Neuron (in vitro differentiated cells): ENCODE results near the gene PRADC1.
"Not testable (repeated sequence)": the region's sequence is repeated elsewhere in the genome, so short reads cannot be mapped to it uniquely, and the experiment has no call there.

Experiments used
- H2AFZ ChIP-seq: one replicate; pipeline ENCODE4 v1.6.1; 2013; ENCODE audit warnings: low read depth, mild to moderate bottlenecking, inconsistent platforms, low read length, moderate library complexity
- H3K27me3 ChIP-seq: one replicate; pipeline ENCODE4 v1.6.1; 2013; ENCODE audit warnings: low read length; ENCODE audit not compliant: insufficient read depth
- H3K36me3 ChIP-seq: one replicate; pipeline ENCODE4 v1.6.1; 2013; ENCODE audit warnings: low read length; ENCODE audit not compliant: insufficient read depth
- H3K4me1 ChIP-seq: one replicate; pipeline ENCODE4 v1.6.1; 2013; ENCODE audit warnings: low read length; ENCODE audit not compliant: insufficient read depth
- H3K4me3 ChIP-seq: 2 replicates; pipeline ENCODE4 v1.5.1; 2013; ENCODE audit warnings: mild to moderate bottlenecking, low read length, moderate library complexity
- H3K9me3 ChIP-seq: one replicate; pipeline ENCODE4 v1.6.1; 2013; ENCODE audit warnings: low read length

PRADC1 gene

GRCh38 chr2:73263540-73264331 lies 30.7 kb upstream of the PRADC1 start:
- H3K9me3 ChIP-seq, result no peaks in the 10 kb centered on the region
- H3K4me1 ChIP-seq, result no peaks in the 10 kb centered on the region
- no peaks in the 10 kb centered on the region for H3K27me3 ChIP-seq
- H2AFZ ChIP-seq, result no peak overlapping the region
- H3K36me3 ChIP-seq, result peaks cover 5% of the 10 kb centered on the region
- H3K4me3 ChIP-seq, result no peak overlapping the region

DNA sequence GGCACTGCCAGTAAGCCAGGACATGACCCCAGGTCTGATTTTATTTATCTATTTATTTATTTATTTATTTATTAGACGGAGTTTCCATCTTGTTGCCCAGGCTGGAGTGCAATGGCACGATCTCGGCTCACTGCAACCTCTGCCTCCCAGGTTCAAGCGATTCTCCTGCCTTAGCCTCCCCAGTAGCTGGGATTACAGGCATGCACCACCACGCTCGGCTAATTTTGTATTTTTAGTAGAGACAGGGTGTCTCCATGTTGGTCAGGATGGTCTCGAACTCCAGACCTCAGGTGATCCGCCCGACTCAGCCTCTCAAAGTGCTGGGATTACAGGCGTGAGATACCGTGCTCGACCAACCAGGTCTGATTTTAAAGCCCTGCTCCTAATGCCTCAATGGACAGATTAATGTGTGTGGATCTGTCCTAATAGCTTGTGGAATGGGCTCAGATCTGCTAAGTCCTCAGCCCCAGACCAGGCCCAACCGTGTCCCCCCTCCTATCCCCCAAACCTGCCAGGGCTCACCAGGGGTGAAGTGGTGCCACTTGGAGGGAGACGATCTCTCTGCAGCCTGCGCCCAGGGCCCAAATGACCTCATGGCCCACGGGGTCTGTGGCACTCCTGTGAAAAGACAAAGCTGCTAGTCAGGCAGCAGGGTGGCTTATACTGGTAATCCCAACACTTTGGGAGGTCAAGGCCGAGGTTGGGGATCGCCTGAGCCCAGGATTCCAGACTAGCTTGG lies 29.8 kb upstream of the PRADC1 start:
- H3K4me1 ChIP-seq, H2AFZ ChIP-seq, H3K36me3 ChIP-seq, H3K4me3 ChIP-seq, H3K9me3 ChIP-seq, H3K27me3 ChIP-seq: not testable (repeated sequence)

DNA sequence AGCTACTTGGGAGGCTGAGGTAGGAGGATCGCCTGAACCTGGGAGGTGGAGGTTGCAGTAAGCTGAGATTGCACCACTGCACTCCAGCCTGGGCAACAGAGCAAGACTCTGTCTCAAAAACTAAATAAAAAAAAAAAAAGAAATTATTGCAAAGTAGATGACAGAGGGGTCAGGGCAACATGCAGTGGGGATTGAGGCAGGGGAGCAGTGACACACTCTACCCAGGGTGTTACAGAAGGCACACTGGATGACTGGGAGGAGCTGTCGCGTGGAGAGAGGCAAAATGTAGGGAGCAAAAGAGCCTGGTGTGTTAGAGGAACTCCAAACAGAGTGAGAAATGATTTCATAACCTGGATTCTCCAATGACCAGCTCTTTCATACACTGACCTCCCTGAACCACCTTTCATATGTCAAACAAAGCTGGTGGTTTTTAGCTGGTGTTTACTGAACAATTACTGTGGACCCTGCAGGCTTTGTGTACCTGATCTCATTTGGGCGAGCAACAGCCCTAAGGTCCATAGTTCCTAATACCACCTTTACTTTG lies 29.1 kb upstream of the PRADC1 start:
- no peak overlapping the region for H3K4me3 ChIP-seq
- H3K27me3 ChIP-seq, result no peaks in the 10 kb centered on the region
- no peaks in the 10 kb centered on the region for H3K4me1 ChIP-seq
- no peak overlapping the region for H2AFZ ChIP-seq
- no peaks in the 10 kb centered on the region for H3K9me3 ChIP-seq
- H3K36me3 ChIP-seq, result peaks cover 9% of the 10 kb centered on the region

GRCh38 chr2:73260338-73260984 lies 27.4 kb upstream of the PRADC1 start:
- Histone ChIP-seq H3K36me3 (peaks cover 9% of the 10 kb centered on the region), H3K9me3 (no peaks in the 10 kb centered on the region), H3K27me3 (no peaks in the 10 kb centered on the region), H3K4me1 (no peaks in the 10 kb centered on the region), H3K4me3 (no peak overlapping the region), H2AFZ (no peak overlapping the region)

DNA sequence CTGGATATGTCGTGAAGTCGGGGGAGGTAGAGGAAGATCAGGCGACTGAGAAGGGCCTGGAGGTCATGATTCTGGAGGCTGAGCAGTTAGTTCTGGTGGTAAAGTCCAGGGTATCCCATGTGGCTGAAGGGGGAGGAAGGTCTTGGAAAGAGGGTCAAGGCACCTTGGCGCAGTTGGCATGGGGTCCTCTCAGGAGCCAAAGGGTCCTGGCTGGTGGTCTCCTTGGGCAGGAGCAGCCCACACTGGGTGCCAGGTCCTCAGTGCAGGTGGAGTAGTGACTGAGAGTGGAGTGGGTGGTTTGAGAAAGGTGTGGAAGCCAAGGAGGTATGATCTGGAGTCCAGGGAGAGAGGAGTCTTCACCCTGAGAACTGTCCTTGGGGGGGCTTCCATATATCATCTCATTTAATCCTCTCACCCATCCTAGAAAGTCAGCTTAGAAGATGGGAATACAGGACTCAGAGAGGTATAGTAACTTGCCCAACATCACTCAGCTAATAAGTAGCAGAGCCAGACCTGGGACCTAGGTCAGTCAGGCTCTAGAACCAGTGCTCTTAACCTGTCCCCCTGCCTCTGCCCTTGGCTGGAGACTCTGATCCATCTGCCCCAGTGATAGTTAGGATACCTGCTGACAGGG lies 26.8 kb upstream of the PRADC1 start:
- Histone ChIP-seq H3K4me3 (no peak overlapping the region), H3K27me3 (no peaks in the 10 kb centered on the region), H3K36me3 (peaks cover 14% of the 10 kb centered on the region), H3K9me3 (no peaks in the 10 kb centered on the region), H2AFZ (no peak overlapping the region), H3K4me1 (no peaks in the 10 kb centered on the region)

- H3K4me1 ChIP-seq, result no peaks in the 10 kb centered on the region
- H3K4me3 ChIP-seq, result no peak overlapping the region
- peaks cover 18% of the 10 kb centered on the region for H3K36me3 ChIP-seq
- no peak overlapping the region for H2AFZ ChIP-seq
- H3K27me3 ChIP-seq, result no peaks in the 10 kb centered on the region
- no peaks in the 10 kb centered on the region for H3K9me3 ChIP-seq
These were observed 26.2 kb upstream of the PRADC1 start for GRCh38 chr2:73259276-73259675.

- Histone ChIP-seq H3K4me1 (no peaks in the 10 kb centered on the region), H3K36me3 (peaks cover 20% of the 10 kb centered on the region), H3K4me3 (no peak overlapping the region), H3K9me3 (no peaks in the 10 kb centered on the region), H3K27me3 (no peaks in the 10 kb centered on the region), H2AFZ (no peak overlapping the region)
These were observed 25.8 kb upstream of the PRADC1 start for GRCh38 chr2:73258913-73259215.

DNA sequence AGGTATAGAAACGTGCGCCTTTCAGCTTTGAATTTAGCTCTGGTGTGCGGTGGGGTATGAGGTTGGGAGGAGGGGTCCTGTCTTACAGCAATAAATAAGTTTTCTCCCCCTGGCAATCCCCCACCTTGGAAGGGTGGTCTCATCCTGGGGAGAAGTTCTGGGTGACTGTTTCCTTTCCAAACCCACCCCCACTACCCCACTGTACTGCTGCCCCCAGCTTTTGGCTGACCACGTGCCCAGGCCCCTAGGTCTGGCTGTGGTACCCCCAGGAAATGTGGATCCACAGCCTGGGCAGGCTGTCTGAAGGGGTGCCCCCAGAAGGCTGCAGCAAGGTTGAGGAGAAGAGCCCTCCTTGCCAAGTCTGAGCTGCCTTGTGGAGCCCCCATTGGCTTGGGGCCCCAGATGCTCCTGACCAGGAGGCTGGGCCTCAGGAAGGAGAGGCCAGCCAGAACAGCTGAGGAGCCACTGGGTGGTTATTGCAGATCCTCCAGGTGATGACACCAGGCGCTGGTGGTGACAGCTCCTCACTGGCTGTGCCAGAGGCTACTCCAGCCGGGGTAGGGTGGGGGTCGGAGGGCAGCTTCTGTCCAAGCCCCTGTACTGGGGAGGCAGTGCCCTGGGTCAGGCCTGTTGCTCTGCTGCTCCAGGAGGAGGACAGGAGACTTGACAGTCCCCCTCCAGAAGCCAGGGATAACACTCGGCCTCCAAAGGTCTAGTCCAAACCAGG lies 25.3 kb upstream of the PRADC1 start:
- Histone ChIP-seq H3K4me3 (no peak overlapping the region), H3K27me3 (no peaks in the 10 kb centered on the region), H3K4me1 (no peaks in the 10 kb centered on the region), H3K9me3 (no peaks in the 10 kb centered on the region), H3K36me3 (peaks cover 24% of the 10 kb centered on the region), H2AFZ (no peak overlapping the region)

DNA sequence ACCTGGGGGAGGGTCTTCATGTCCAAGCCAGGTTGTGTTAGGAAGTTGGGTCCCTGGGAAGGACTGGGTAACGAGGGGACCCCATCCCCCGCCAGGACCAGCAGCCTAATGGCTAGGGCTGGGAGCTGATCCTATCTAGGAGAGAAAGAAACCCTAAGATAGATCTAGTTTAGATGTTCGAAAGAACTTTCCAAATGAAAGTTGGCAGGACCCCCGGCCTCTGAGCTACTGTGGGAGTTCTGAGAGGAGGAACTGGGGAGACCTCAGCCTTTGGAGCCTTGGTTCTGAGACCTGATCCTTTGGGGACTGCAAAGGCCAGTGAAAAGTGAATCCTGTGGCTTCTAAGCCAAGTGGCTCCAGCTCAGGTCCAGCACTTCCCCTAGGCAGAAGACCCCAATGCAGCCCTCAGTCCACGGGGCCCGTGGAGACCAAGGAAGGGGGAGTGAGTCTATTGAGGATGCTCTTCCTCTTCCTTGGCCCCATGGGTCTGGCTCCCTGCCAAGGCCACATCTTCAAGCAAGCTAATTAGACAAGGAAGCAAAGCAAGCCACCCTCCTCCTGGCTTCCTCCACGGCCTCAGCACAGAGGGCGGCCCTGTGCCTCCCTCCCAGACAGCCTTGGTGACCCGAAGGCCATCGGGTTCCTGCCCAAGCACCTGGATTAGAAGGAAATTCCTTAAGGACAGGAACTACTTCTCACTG lies 24.5 kb upstream of the PRADC1 start:
- no peaks in the 10 kb centered on the region for H3K4me1 ChIP-seq
- H3K4me3 ChIP-seq, result no peak overlapping the region
- no peak overlapping the region for H2AFZ ChIP-seq
- no peaks in the 10 kb centered on the region for H3K27me3 ChIP-seq
- no peaks in the 10 kb centered on the region for H3K9me3 ChIP-seq
- peaks cover 29% of the 10 kb centered on the region for H3K36me3 ChIP-seq

DNA sequence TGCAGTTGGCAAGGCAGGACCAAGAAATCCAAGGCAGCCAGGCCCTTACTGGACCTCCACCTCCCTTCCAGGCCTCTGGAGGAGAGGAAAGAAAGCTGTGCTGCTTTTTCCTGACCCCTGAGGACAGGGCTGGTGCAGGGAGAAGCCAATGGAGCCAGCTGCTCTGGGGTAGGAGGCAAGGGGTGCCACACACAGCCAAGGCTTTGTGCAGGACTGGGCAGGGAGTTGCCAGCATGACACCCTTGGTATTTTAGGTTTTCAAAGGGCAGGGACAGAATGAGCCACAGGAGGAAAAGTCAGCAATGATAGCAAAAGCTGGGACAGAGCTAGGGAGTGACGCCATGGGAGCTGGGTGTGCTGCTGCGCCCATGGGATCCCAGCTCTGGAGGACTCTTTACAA lies 24.0 kb upstream of the PRADC1 start:
- Histone ChIP-seq H3K9me3 (no peaks in the 10 kb centered on the region), H3K27me3 (no peaks in the 10 kb centered on the region), H3K4me3 (no peak overlapping the region), H2AFZ (no peak overlapping the region), H3K4me1 (no peaks in the 10 kb centered on the region), H3K36me3 (peaks cover 34% of the 10 kb centered on the region)

GRCh38 chr2:73256618-73256922 lies 23.5 kb upstream of the PRADC1 start:
- no peak overlapping the region for H2AFZ ChIP-seq
- H3K27me3 ChIP-seq, result no peaks in the 10 kb centered on the region
- H3K4me1 ChIP-seq, result no peaks in the 10 kb centered on the region
- peaks cover 37% of the 10 kb centered on the region for H3K36me3 ChIP-seq
- H3K4me3 ChIP-seq, result no peak overlapping the region
- no peaks in the 10 kb centered on the region for H3K9me3 ChIP-seq

DNA sequence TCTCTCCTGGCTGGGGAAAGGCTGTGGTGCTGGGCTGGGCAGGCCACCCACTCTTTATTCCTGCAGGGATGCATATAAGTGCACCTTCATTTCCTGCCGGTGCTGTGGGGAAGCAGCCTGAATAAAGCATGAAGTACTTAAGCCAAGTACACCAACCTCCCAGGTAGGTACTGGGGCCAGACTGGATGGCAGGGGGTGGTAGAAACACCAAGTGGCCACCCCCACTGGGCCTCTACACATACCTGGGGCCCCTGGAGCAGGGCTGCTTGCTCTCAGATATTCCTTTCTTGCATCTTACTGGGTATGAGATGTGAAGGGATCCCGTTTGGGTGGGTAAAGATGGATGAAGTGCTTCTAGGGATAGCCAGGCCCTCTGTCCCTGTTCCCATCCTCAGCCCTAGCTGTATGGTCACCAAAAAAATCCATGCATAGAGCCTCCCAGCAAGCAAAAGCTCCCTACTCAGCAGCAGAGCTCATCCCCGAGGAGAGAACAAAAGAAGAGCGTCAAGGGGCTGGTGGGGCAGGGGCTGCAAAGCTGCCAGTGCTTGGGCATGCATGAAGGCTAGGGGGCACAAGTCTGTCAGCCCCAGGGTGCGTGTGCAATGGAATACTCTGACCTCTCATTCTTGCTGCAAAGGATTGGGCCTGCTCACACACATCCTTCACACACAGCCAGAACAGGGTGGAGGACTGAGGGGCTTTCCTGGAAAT lies 23.0 kb upstream of the PRADC1 start:
- Histone ChIP-seq H3K27me3 (no peaks in the 10 kb centered on the region), H3K4me3 (no peak overlapping the region), H2AFZ (no peak overlapping the region), H3K36me3 (peaks cover 42% of the 10 kb centered on the region), H3K9me3 (no peaks in the 10 kb centered on the region), H3K4me1 (no peaks in the 10 kb centered on the region)
